Natural killer cell (primary cell): ENCODE data around the gene SLC24A3. TPM values are rescaled to one million over a fixed set of nuclear protein-coding genes. Genes with fewer than 3 reads are reported as not detected.

Experiments used
- ATAC-seq, 3 donors: fragments of 150-1000 bp in 2 of 3; fragments of 200-7000 bp in 1 of 3; cut with Tn5 transposase; 1 replicate in 1 of 3; 2 replicates in 2 of 3; pipeline ENCODE4 v1.10.0; 2021; ENCODE audit warnings: mild to moderate bottlenecking in 2 of 3, moderate library complexity in 2 of 3
- DNase-seq, 2 donors: peaks; one replicate each; pipeline versions ENCODE4 v3.0.0 to v3.0.0-alpha.2; 2013 to 2021; ENCODE audit warnings: mixed read lengths in 1 of 2
- H3K27ac ChIP-seq: one replicate; pipeline ENCODE4 v1.5.1; 2013; ENCODE audit warnings: mild to moderate bottlenecking, low read length
- H3K27me3 ChIP-seq: one replicate; pipeline ENCODE4 v1.6.1; 2013; ENCODE audit warnings: low read length; ENCODE audit not compliant: control insufficient read depth, insufficient read depth
- H3K36me3 ChIP-seq: one replicate; pipeline ENCODE4 v1.6.1; 2013; ENCODE audit warnings: low read length; ENCODE audit not compliant: control insufficient read depth, insufficient read depth
- H3K4me1 ChIP-seq: one replicate; pipeline ENCODE4 v1.6.1; 2013; ENCODE audit warnings: low read length; ENCODE audit not compliant: control insufficient read depth, insufficient read depth
- H3K4me3 ChIP-seq: one replicate; pipeline ENCODE4 v1.5.1; 2013; ENCODE audit warnings: low read length
- H3K9me3 ChIP-seq: one replicate; pipeline ENCODE4 v1.6.1; 2013; ENCODE audit warnings: low read length; ENCODE audit not compliant: control insufficient read depth, insufficient read depth
- H3K27ac Mint-ChIP-seq, 2 donors: one replicate each; pipeline ENCODE4 v1.8.0; 2022; ENCODE audit warnings: mild to moderate bottlenecking in 2 of 2, mixed read lengths in 2 of 2, moderate library complexity in 1 of 2
- H3K27me3 Mint-ChIP-seq, 2 donors: one replicate each; pipeline ENCODE4 v1.8.0; 2022; ENCODE audit warnings: low read depth in 2 of 2, mixed read lengths in 2 of 2
- H3K36me3 Mint-ChIP-seq: one replicate; pipeline ENCODE4 v1.8.0; 2022; ENCODE audit warnings: mixed read lengths
- H3K4me1 Mint-ChIP-seq, 2 donors: one replicate each; pipeline ENCODE4 v1.8.0; 2022; ENCODE audit warnings: mixed read lengths in 2 of 2
- H3K4me3 Mint-ChIP-seq: one replicate; pipeline ENCODE4 v1.8.0; 2022; ENCODE audit warnings: mild to moderate bottlenecking, moderate library complexity, mixed read lengths
- H3K9me3 Mint-ChIP-seq, 2 donors: one replicate each; pipeline ENCODE4 v1.8.0; 2022; ENCODE audit warnings: mixed read lengths in 2 of 2
- WGBS: methylation state at CpG from one replicate; pipeline ENCODE4 v1.1.7; 2013; ENCODE audit warnings: missing lambda C conversion rate; ENCODE audit not compliant: insufficient coverage; 5-methylcytosine and 5-hydroxymethylcytosine counted together
- intact Hi-C: fragments of 100-400 bp; cut with micrococcal nuclease; formaldehyde crosslinking; loops from one replicate; pipeline ENCODE4 v1.14.2; 2022
- total RNA-seq, 4 donors: library from RNA; stranded (reverse); fragments of 120-200 nt in 1 of 4; gene quantifications; one replicate each; pipeline versions ENCODE4 v1.2.3 to v1.2.4, GENCODE V29; 2013 to 2022
- TF ChIP-seq, protein P1 (sequence below): fragments of 200-600 bp; IDR thresholded peaks from one replicate; pipeline ENCODE4 v1.8.0; 2022; ENCODE audit warnings: antibody characterized with exemption

The SLC24A3 gene
- total RNA-seq, 3 donors from 2014 or later (not counting 1 experiment from before 2014, with no cell fraction given): 0.09 to 5.5 (median 0.99) TPM

DNA sequence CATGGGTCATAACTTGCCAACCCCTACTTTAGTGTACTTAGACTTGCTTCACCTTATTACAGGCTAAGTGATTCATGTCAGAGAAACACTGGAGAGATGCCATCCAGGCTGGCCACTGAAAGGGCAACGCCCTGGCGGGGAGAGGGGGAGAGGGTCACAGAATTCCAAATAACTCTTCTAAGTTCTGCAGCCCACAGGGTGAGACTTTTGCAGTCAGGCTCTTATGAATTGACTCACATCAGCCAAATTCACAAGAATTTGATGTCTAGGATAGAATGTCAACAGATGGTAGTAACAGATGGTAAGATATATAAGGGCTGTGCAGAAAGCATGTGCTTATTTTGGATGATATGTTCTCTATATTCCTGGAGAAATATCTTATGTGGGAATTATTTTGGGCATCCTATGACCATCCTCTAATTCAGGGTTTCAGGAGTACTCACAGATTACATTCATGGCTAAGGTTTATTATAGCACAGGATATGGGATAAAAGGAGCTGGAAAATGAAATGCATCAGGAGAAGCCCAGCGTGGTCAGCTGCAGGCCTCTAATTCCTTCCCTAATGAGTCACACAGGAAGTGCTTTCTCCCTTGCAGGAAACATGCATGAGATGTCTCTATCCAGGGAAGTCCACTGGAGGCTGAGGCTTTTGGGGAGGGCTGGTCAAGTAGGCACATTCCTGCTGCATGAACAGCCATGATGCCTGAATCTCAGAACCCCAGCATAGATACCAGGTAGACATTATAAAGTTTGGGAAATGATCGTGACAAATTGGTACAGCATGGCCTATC lies 486.9 kb downstream of the SLC24A3 start:
- H3K9me3 ChIP-seq: no peaks in the 10 kb centered on the region
- H3K4me1 Mint-ChIP-seq: no peaks in the 10 kb centered on the region
- ATAC-seq: no peak

DNA sequence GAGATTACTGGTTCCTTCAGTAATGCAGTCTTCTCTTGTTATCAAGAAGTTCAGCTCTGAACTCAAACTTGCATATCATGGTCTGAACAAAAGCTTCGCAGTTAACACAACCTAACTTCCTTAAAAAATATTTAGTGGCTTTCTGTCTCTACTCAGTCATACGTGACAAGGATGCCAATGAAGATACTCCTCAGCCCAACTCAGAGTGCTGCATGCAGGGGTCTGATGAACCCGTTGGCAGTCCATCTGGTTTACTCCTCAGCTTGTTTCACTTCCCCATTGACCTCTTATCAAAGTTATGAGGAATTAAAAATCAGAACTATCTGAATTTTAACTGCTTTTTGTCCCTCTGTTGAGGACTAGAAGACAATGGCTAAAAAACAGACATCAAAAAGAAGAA lies 489.0 kb downstream of the SLC24A3 start:
- H3K4me3 Mint-ChIP-seq: no peak overlapping the region
- Histone ChIP-seq H3K4me3 (no peak overlapping the region), H3K27ac (no peak overlapping the region), H3K27me3 (no peaks in the 10 kb centered on the region), H3K9me3 (no peaks in the 10 kb centered on the region), H3K4me1 (peaks cover 2% of the 10 kb centered on the region), H3K36me3 (no peaks in the 10 kb centered on the region)
- H3K27ac Mint-ChIP-seq: no peak overlapping the region
- 9% methylated on average over 3 of the region's 3 CpGs for WGBS
- H3K27me3 Mint-ChIP-seq: peaks cover 12 to 18% of the 10 kb centered on the region in 2 donors
- no peaks in the 10 kb centered on the region for H3K4me1 Mint-ChIP-seq
- H3K9me3 Mint-ChIP-seq: no peaks in the 10 kb centered on the region
- intact Hi-C loops: no loop called here
- TF ChIP-seq, protein P1, sequence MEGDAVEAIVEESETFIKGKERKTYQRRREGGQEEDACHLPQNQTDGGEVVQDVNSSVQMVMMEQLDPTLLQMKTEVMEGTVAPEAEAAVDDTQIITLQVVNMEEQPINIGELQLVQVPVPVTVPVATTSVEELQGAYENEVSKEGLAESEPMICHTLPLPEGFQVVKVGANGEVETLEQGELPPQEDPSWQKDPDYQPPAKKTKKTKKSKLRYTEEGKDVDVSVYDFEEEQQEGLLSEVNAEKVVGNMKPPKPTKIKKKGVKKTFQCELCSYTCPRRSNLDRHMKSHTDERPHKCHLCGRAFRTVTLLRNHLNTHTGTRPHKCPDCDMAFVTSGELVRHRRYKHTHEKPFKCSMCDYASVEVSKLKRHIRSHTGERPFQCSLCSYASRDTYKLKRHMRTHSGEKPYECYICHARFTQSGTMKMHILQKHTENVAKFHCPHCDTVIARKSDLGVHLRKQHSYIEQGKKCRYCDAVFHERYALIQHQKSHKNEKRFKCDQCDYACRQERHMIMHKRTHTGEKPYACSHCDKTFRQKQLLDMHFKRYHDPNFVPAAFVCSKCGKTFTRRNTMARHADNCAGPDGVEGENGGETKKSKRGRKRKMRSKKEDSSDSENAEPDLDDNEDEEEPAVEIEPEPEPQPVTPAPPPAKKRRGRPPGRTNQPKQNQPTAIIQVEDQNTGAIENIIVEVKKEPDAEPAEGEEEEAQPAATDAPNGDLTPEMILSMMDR: no peak
- ATAC-seq: no peak
- DNase-seq: no peak
- H3K36me3 Mint-ChIP-seq: no peaks in the 10 kb centered on the region

More for the DNA sequence above, 486.9 kb downstream of the SLC24A3 start:
- Mint-ChIP-seq H3K4me3 (no peak overlapping the region), H3K9me3 (no peaks in the 10 kb centered on the region), H3K27me3 (peaks cover 13 to 16% of the 10 kb centered on the region in 2 donors), H3K36me3 (no peaks in the 10 kb centered on the region), H3K27ac (no peak overlapping the region)
- H3K4me3 ChIP-seq: no peak overlapping the region
- WGBS: 96% methylated on average over 4 of the region's 4 CpGs
- H3K36me3 ChIP-seq: no peaks in the 10 kb centered on the region
- H3K27me3 ChIP-seq: no peaks in the 10 kb centered on the region
- intact Hi-C loops: loop anchor here (10.0 kb wide), 1 partner anchor 865 kb away; no protein-coding TSS in a partner anchor
- TF ChIP-seq, protein P1: no peak
- H3K4me1 ChIP-seq: no peaks in the 10 kb centered on the region
- no peak overlapping the region for H3K27ac ChIP-seq
- DNase-seq: no peak

DNA sequence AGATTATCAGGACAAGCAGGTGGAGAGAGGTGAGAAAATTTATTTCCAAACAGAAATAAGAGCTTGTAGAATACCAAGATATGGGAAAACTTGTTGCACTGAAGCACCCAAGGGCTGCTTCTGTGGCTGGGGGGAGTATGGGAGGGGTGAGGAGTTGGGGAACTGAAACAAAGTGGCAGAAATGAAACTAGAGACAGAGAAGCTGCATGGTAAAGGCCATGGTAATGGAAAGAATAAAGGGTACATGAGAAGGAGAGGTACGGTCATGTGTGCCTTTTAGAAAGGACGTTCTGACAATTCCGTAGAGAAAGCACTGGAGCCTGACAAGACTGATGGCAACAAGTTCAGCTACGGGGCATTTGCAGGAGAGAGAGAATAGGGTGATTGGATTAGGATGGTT lies 494.0 kb downstream of the SLC24A3 start:
- intact Hi-C loops: no loop called here
- DNase-seq (no peak), ATAC-seq (no peak)
- H3K4me1 Mint-ChIP-seq: no peaks in the 10 kb centered on the region
- H3K4me3 ChIP-seq: no peak overlapping the region
- TF ChIP-seq, protein P1: no peak
- H3K36me3 Mint-ChIP-seq: no peaks in the 10 kb centered on the region
- WGBS: 59% methylated on average over 4 of the region's 4 CpGs
- H3K9me3 ChIP-seq: no peaks in the 10 kb centered on the region
- no peaks in the 10 kb centered on the region for H3K9me3 Mint-ChIP-seq
- no peak overlapping the region for H3K27ac ChIP-seq
- H3K27me3 ChIP-seq: no peaks in the 10 kb centered on the region
- H3K4me1 ChIP-seq: peaks cover 6% of the 10 kb centered on the region
- peaks cover 12 to 17% of the 10 kb centered on the region in 2 donors for H3K27me3 Mint-ChIP-seq
- H3K4me3 Mint-ChIP-seq: no peak overlapping the region
- H3K36me3 ChIP-seq: no peaks in the 10 kb centered on the region
- H3K27ac Mint-ChIP-seq: no peak overlapping the region
